ENCODE results near the gene ALG3.
"Not testable (repeated sequence)": the region's sequence is repeated elsewhere in the genome, so short reads cannot be mapped to it uniquely, and the experiment has no call there.

ALG3 gene

DNA sequence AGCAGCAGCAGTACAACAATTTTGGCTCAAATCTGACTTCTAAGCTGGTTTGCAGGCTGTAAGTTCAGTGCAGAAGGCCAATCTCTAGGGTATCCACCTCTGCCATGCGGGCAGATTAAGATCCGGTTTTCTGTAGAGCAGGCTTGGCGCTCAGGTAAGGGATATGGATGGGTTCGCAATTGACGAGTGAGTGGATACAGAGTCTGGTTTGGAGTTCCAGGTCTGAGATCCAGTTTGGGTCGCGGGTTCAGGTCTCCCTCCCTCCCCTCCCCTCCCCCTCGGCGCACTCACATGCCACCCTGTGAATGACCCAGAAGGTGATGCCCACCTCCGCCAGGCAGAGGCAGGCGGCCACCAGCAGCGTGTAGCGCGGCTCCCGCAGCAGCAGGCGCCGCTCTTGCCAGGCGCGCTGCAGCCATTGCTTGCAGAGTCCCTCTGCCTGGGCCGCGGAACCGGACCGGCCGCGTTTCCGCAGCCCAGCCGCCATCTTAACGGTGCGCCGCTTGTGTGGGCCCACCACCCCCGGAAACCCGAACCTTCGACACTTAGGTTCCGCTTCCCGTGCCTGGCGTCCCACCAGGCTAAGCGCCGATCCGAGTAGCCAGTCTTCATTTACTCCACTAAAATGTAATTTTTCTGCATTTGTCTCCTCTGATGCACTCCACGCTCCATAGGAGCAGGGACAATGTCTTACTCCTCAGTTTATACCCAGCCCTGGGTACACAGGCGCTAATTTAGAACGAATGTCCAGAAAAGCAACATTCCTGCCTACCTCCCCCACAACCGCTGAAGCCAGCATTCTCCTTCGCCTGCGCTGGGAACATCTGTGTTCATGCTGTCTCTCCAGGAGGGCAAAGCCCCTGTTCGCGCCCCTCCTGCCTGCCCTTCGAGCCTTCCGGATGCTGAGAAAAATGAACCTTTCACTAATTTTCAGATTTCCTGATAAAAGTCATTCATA lies at the start of gene ALG3:
Gene ALG3 (minus strand): TSS at position 509 of the 958 bp plus-strand sequence. CDS start 22 bp downstream, at position 487.
- peak; percentile 80 for DNase-seq (ENCODE audit: low spot score)

DNA sequence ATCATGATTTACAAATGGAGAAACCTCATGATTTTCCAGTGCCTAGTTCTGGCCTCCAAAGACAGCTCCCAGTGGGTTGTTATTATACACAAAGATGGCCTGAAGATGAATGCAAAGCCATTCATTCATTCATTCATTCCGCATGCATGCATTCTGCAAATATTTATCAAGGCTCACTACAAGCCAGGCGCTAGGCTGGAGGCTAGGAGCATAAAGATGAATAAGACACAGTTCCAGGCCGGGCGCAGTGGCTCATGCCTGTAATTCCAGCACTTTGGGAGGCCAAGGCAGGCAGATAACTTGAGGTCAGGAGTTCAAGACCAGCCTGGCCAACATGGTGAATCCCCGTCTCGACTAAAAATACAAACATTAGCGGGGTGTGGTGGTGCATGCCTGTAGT lies 47.9 kb upstream of the ALG3 start:
- no peak for DNase-seq (ENCODE audit: low spot score)

GRCh38 chr3:184295771-184296170 lies 47.0 kb upstream of the ALG3 start:
- DNase-seq (ENCODE audit: low spot score) = no peak

- no peak for DNase-seq (ENCODE audit: low spot score)
Observed at GRCh38 chr3:184291738-184292445, 43.1 kb upstream of the ALG3 start.

GRCh38 chr3:184291044-184291737 lies 42.4 kb upstream of the ALG3 start:
- no peak for DNase-seq (ENCODE audit: low spot score)

GRCh38 chr3:184290331-184290730 lies 41.6 kb upstream of the ALG3 start:
- DNase-seq (ENCODE audit: low spot score) = no peak

DNA sequence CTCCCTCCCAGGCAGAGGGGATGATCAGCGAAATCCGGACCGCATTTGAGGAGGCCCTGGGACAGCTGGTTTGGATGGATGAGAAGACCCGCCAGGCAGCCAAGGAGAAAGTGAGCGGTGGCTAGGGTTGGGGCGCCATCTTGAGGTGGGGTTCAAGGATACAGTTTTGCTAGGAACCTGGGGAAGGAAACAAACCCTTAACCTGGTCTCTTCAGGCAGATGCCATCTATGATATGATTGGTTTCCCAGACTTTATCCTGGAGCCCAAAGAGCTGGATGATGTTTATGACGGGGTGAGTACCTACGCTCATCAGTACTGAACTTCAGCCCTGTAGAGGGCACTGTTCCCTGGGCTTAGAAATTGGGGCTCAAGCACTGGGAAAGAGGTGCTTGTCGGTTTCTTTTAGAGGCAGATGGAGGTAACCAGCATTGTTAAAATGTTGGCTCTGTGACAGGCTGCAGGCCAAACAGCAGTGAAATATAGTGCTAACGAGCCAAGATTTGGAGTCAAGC lies 40.7 kb upstream of the ALG3 start:
- DNase-seq (ENCODE audit: low spot score) = peak; percentile 72

- peak; percentile 83 for DNase-seq (ENCODE audit: low spot score)
Observed at GRCh38 chr3:184284696-184285095, 35.9 kb upstream of the ALG3 start.

- DNase-seq (ENCODE audit: low spot score) = no peak
Observed at GRCh38 chr3:184283681-184284080, 34.9 kb upstream of the ALG3 start.

DNA sequence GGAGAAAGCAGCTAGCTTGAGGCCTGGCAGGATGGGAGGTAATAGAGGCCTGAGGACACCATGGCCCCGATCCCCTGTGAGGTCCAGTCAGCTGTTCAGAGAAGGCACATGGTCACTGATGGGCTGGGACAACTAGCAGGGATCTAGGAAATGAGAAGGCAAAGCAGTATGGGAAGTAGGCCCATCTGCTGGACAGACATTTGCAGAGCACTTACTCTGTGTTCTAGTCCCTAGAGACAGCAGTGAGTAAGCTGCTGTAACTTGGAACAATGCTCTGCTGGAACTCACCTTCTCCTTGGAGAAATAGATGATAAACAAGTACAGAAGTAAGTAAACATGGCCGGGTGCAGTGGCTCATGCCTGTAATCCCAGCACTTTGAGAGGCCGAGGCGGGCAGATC lies 34.2 kb upstream of the ALG3 start:
- no peak for DNase-seq (ENCODE audit: low spot score)

DNA sequence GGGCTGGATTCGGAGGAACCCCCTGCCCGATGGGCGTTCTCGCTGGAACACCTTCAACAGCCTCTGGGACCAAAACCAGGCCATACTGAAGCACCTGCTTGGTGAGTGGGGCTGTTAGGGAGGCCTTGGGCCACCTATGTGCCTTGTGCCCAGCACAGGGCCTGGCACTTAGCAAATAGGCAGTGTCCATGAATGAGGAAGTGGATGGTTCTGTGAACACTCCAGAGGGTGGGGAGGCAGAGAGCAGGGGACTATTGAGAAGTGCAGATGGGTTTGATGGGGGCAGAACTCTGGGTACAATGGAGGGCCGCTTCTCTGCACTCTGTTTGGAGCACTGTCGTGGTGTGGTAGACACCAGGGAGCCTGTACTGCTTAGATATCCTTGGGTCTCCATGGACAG lies 28.6 kb upstream of the ALG3 start:
- DNase-seq (ENCODE audit: low spot score) = no peak

- no peak for DNase-seq (ENCODE audit: low spot score)
Observed at GRCh38 chr3:184275961-184276910, 27.5 kb upstream of the ALG3 start, which contains the start of gene ECE2. Gene ECE2, plus strand, starts transcription at chr3:184276022. Its CDS starts 132 bp downstream, at chr3:184276154.

DNA sequence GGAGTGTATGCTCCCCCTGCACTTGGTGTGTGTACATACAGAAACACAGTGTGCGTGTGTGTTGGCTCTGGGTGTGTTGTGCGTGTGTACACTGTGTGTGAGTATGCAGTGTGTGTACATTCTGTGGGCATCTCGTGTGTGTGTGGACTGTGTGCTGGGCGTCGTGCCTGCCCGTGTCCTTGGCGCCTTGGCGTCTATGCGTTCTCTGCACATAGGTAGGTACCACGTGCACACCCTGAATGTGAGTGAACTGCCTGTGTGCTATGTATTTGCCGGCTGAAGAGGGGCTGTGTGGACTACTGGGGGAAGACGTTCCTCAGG lies 26.6 kb upstream of the ALG3 start:
- DNase-seq (ENCODE audit: low spot score) = no peak

DNA sequence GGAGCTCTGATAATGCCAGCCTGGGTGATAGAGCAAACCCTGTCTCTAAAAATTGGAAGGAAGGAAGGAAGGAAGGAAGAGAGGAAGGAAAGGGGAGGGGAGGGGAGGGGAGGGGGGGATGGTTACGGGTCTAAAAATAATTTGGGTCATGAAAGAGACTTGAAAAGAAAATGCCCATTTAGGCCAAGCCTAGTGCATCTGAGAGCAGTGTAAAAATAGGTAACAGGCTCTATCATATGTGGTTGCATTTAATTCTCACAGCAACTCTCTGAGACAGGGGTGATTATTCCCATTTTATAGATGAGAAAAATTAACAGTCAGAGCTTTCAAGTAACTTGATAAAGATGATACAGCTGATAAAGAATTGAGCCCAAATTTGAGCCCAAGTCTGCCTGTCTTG lies 23.5 kb upstream of the ALG3 start:
- no peak for DNase-seq (ENCODE audit: low spot score)

- not testable (repeated sequence) for DNase-seq (ENCODE audit: low spot score)
Observed at GRCh38 chr3:184267249-184267648, 18.5 kb upstream of the ALG3 start.

GRCh38 chr3:184262764-184263179 lies 14.0 kb upstream of the ALG3 start:
- DNase-seq (ENCODE audit: low spot score) = no peak

GRCh38 chr3:184261854-184262763 lies 13.3 kb upstream of the ALG3 start:
- peak; percentile 61 for DNase-seq (ENCODE audit: low spot score)

DNA sequence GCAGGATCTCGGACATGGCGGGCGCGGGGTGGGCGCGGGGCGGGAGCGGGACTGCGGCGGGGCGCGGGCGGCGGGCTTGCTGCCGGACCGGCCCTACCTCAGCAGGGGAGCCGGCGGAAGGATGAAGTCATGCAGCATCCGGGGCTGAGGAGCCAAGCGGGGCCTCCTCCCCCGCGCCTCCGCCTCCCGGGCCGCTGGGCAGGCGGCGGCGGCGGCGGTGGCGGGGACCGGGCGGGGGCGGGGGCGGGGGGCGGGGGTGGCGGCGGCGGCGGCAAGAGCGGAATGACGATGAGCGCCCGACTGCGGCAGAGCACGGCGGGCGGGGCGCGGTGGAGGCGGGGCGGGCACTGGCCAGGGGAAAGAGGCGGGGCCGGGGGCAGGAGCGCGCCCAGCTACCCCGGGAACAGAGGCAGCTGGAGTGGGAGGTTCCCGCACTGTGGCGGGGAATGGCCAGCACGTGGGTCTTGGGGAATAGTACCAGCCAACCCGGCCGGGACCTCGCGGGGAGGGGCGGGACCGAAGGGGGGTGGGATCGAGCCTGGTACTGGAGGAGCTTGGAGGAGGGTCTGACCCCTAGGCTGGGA lies 12.6 kb upstream of the ALG3 start, which contains the start of gene CAMK2N2:
Gene CAMK2N2 (minus strand): TSS at position 284 of the 584 bp plus-strand sequence. CDS start 268 bp downstream, at position 16.
- peak; percentile 80 for DNase-seq (ENCODE audit: low spot score)

- DNase-seq (ENCODE audit: low spot score) = peak; percentile 31
Observed at GRCh38 chr3:184260724-184261269, 12.0 kb upstream of the ALG3 start.

Measured in SW480 (cell line).